ENCODE data around the gene C6orf132.

GRCh38 chr6:42105156-42105648 is 37.2 kb downstream of the C6orf132 start:
- no peak for TF ChIP-seq EZH2 (IDR thresholded peaks at IDR 0.05; ENCODE audit: low read depth)
- TF ChIP-seq, protein P1, sequence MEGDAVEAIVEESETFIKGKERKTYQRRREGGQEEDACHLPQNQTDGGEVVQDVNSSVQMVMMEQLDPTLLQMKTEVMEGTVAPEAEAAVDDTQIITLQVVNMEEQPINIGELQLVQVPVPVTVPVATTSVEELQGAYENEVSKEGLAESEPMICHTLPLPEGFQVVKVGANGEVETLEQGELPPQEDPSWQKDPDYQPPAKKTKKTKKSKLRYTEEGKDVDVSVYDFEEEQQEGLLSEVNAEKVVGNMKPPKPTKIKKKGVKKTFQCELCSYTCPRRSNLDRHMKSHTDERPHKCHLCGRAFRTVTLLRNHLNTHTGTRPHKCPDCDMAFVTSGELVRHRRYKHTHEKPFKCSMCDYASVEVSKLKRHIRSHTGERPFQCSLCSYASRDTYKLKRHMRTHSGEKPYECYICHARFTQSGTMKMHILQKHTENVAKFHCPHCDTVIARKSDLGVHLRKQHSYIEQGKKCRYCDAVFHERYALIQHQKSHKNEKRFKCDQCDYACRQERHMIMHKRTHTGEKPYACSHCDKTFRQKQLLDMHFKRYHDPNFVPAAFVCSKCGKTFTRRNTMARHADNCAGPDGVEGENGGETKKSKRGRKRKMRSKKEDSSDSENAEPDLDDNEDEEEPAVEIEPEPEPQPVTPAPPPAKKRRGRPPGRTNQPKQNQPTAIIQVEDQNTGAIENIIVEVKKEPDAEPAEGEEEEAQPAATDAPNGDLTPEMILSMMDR (conservative IDR thresholded peaks at IDR 0.05), result no peak

Data from PC-9 (cell line).